HCT116 (cell line): ENCODE results near the gene SAMD15. TPM values are rescaled to one million over a fixed set of nuclear protein-coding genes. Genes with fewer than 3 reads are reported as not detected.
A peak's percentile ranks its signal among the peaks of the same experiment; 100 is the strongest.
"Not testable (repeated sequence)": the region's sequence is repeated elsewhere in the genome, so short reads cannot be mapped to it uniquely, and the experiment has no call there.

Experiments used
- ATAC-seq: fragments of 200-7000 bp; cut with Tn5 transposase; 2 replicates; pipeline ENCODE4 v1.9.1; 2020; ENCODE audit warnings: mild to moderate bottlenecking, moderate library complexity
- BruUV-seq: library from RNA; stranded (reverse); fragments of 400-500 nt; replicated peaks from 2 replicates; lab custom pipeline; 2021; lab: Mats Ljungman, UMichigan
- CTCF ChIA-PET: fragments of 300-600 bp; sonication (Branson Sonifier 250); formaldehyde crosslinking; loops from one replicate; lab custom pipeline; 2021; ENCODE audit warnings: antibody characterized with exemption; lab: Charles Lee
- POLR2A ChIA-PET: fragments of 300-600, 350-600 bp; sonication (Branson Sonifier 250); formaldehyde crosslinking; loops from one replicate; lab custom pipeline; 2021; ENCODE audit warnings: antibody characterized with exemption; lab: Charles Lee
- RAD21 ChIA-PET, 2 experiments: fragments of 300-600 bp; sonication (Branson Sonifier 250); formaldehyde crosslinking; loops; one replicate each; lab custom pipeline; 2023; ENCODE audit warnings: low total read pairs in 2 of 2; ENCODE audit not compliant: uncharacterized antibody in 2 of 2, unreplicated experiment in 2 of 2, low non-redundant PET in 1 of 2; lab: Charles Lee
- DNase-seq: peaks from one replicate; pipeline ENCODE4 v3.0.0-alpha.2; 2010; ENCODE audit warnings: low read depth, low spot score
- H2AFZ ChIP-seq: fragments of 200-600 bp; shearing (Covaris generic), sonication (generic); 2 replicates; pipeline ENCODE4 v1.6.1; 2017; ENCODE audit warnings: low read depth, mixed run types, mixed read lengths, antibody characterized with exemption, low read length; ENCODE audit not compliant: poor library complexity, severe bottlenecking
- H3K27ac ChIP-seq: 2 replicates; pipeline ENCODE4 v1.5.1; 2012; ENCODE audit warnings: low read depth, low read length
- H3K27me3 ChIP-seq: fragments of 200-600 bp; sonication (generic); 2 replicates; pipeline ENCODE4 v1.6.1; 2016; ENCODE audit warnings: mixed run types, low read length, mixed read lengths; ENCODE audit not compliant: insufficient read depth
- H3K36me3 ChIP-seq, 2 experiments: fragments of 200-500 bp in 1 of 2; fragments of 200-600 bp in 1 of 2; sonication (Bioruptor generic) in 1 of 2; sonication (generic) in 1 of 2; 2 replicates each; pipeline versions ENCODE4 v1.5.1 to v1.6.1; 2014 to 2016; ENCODE audit warnings: low read length in 2 of 2, inconsistent platforms in 1 of 2, mixed read lengths in 1 of 2, mixed run types in 1 of 2; ENCODE audit not compliant: insufficient read depth in 2 of 2, control insufficient read depth in 1 of 2
- H3K4me1 ChIP-seq, 2 experiments: fragments of 200-600 bp in 1 of 2; sonication (generic) in 1 of 2; 2 replicates each; pipeline versions ENCODE4 v1.5.1 to v1.6.1; 2012 to 2017; ENCODE audit warnings: low read length in 2 of 2, inconsistent platforms in 1 of 2, mild to moderate bottlenecking in 1 of 2, mixed read lengths in 1 of 2, mixed run types in 1 of 2, moderate library complexity in 1 of 2; ENCODE audit not compliant: insufficient read depth in 2 of 2, control insufficient read depth in 1 of 2
- H3K4me2 ChIP-seq: fragments of 200-600 bp; sonication (generic); 2 replicates; pipeline ENCODE4 v1.6.1; 2017; ENCODE audit warnings: mixed run types, low read length, mixed read lengths
- H3K4me3 ChIP-seq, 2 experiments: fragments of 200-600 bp in 1 of 2; sonication (generic) in 1 of 2; replicated peaks in 1 of 2; 2 replicates each; pipeline ENCODE4 v1.5.1; 2011 to 2016; ENCODE audit warnings: low read length in 2 of 2, control low read depth in 1 of 2, low read depth in 1 of 2, mild to moderate bottlenecking in 1 of 2, mixed read lengths in 1 of 2, mixed run types in 1 of 2
- H3K79me2 ChIP-seq: fragments of 200-600 bp; sonication (generic); 2 replicates; pipeline ENCODE4 v1.6.1; 2017; ENCODE audit warnings: mild to moderate bottlenecking, mixed run types, low read length, moderate library complexity, mixed read lengths; ENCODE audit not compliant: insufficient read depth
- H3K9ac ChIP-seq: fragments of 200-600 bp; sonication (generic); 2 replicates; pipeline ENCODE4 v1.6.1; 2016; ENCODE audit warnings: low read length, mixed read lengths
- H3K9me2 ChIP-seq: fragments of 200-600 bp; sonication (generic), shearing (Covaris generic); 2 replicates; pipeline ENCODE4 v1.6.1; 2017; ENCODE audit warnings: mixed run types, mild to moderate bottlenecking, moderate library complexity; ENCODE audit not compliant: insufficient read depth
- H3K9me3 ChIP-seq, 2 experiments: fragments of 200-500 bp in 1 of 2; fragments of 200-600 bp in 1 of 2; sonication (Bioruptor generic) in 1 of 2; sonication (generic) in 1 of 2; 2 replicates each; pipeline ENCODE4 v1.6.1; 2014 to 2017; ENCODE audit warnings: low read length in 2 of 2, mixed read lengths in 2 of 2, inconsistent platforms in 1 of 2, low read depth in 1 of 2, mild to moderate bottlenecking in 1 of 2, mixed run types in 1 of 2, moderate library complexity in 1 of 2; ENCODE audit not compliant: control insufficient read depth in 1 of 2, insufficient read depth in 1 of 2
- H4K20me1 ChIP-seq: fragments of 200-600 bp; sonication (generic), shearing (Covaris generic); 2 replicates; pipeline ENCODE4 v1.6.1; 2017; ENCODE audit warnings: mixed run types, mild to moderate bottlenecking, moderate library complexity; ENCODE audit not compliant: insufficient read depth
- ELF1 ChIP-seq: IDR thresholded peaks from 2 replicates; pipeline ENCODE4 v1.6.1; 2012; ENCODE audit warnings: low read depth, borderline replicate concordance
- EZH2phosphoT487 ChIP-seq: fragments of 200-600 bp; IDR thresholded peaks from 2 replicates; pipeline ENCODE4 v1.6.1; 2018; ENCODE audit warnings: antibody characterized with exemption, borderline replicate concordance
- FOSL1 ChIP-seq: IDR thresholded peaks from 2 replicates; pipeline ENCODE4 v1.6.1; 2012; ENCODE audit warnings: low read depth
- RAD21 ChIP-seq: IDR thresholded peaks from 2 replicates; pipeline ENCODE4 v1.6.1; 2012; ENCODE audit warnings: low read depth, mild to moderate bottlenecking
- SRF ChIP-seq: IDR thresholded peaks from 2 replicates; pipeline ENCODE4 v1.6.1; 2012; ENCODE audit warnings: low read depth
- TCF7L2 ChIP-seq: IDR thresholded peaks from 2 replicates; pipeline ENCODE4 v1.7.0; 2011; ENCODE audit warnings: borderline replicate concordance, inconsistent platforms; ENCODE audit not compliant: insufficient read depth, insufficient read length; ENCODE audit errors: extremely low read depth
- YY1 ChIP-seq: IDR thresholded peaks from 2 replicates; pipeline ENCODE4 v1.6.1; 2011; ENCODE audit warnings: low read length, low read depth, moderate library complexity, mild to moderate bottlenecking; ENCODE audit not compliant: insufficient replicate concordance; ENCODE audit errors: extremely low read depth
- ZFX ChIP-seq: fragments of 450-650 bp; IDR thresholded peaks from 2 replicates; pipeline ENCODE4 v1.6.1; 2017
- intact Hi-C: fragments of 100-400 bp; cut with micrococcal nuclease; formaldehyde crosslinking; loops from 2 replicates; pipeline ENCODE4 v1.10.0; 2022
- total RNA-seq: library from RNA; stranded (reverse); gene quantifications from one replicate; pipeline ENCODE4 v1.2.1, GENCODE V29; 2021; ENCODE audit not compliant: unreplicated experiment
- TF ChIP-seq, protein P1 (sequence below): IDR thresholded peaks from 2 replicates; pipeline ENCODE4 v1.6.1; 2011; ENCODE audit warnings: mild to moderate bottlenecking, low read length, moderate library complexity; ENCODE audit not compliant: insufficient replicate concordance; ENCODE audit errors: extremely low read depth

SAMD15 gene
- total RNA-seq, 1 experiment from 2014 or later, result 1.9 TPM

DNA sequence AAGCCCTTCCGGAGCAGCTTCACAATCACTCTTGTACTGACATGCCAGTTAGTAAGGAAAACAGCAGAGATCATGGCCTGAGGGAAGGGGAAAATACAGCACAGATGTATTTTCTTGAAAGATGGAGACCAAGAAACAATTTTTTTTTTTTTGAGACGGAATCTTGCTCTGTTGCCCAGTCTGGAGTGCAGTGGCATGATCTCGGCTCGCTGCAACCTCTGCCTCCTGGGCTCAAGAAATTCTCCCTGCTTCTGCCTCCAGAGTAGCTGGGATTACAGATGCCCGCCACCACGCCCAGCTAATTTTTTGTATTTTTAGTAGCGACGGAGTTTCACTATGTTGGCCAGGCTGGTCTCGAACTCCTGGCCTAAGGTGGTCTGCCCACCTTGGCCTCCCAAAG lies 39.9 kb upstream of the SAMD15 start:
- H3K36me3 ChIP-seq, result peaks cover 0 to 10% of the 10 kb centered on the region in 2 experiments; a peak in 1 of 4 replicates
- H3K4me3 ChIP-seq, BruUV-seq, H3K4me2 ChIP-seq, CTCF ChIA-PET, H3K9me2 ChIP-seq, RAD21 ChIA-PET, ATAC-seq, H3K79me2 ChIP-seq, H3K27ac ChIP-seq, DNase-seq, H3K9me3 ChIP-seq, POLR2A ChIA-PET, H3K27me3 ChIP-seq, H3K4me1 ChIP-seq, intact Hi-C loops, H4K20me1 ChIP-seq, H2AFZ ChIP-seq, H3K9ac ChIP-seq: not testable (repeated sequence)

GRCh38 chr14:77337880-77338279 lies 39.3 kb upstream of the SAMD15 start:
- H4K20me1 ChIP-seq, result no peaks in the 10 kb centered on the region
- POLR2A ChIA-PET, result no interaction called here
- no peaks in the 10 kb centered on the region for H3K4me1 ChIP-seq
- intact Hi-C loops, result no loop called here
- BruUV-seq, result TSS peak; percentile 15
- H3K4me2 ChIP-seq, result no peak overlapping the region
- ATAC-seq (no peak), DNase-seq (no peak)
- CTCF ChIA-PET, result no interaction called here
- no peak overlapping the region for H3K9ac ChIP-seq
- TF ChIP-seq ZFX (no peak), RAD21 (no peak), FOSL1 (no peak), SRF (no peak), YY1 (no peak), ELF1 (no peak), TCF7L2 (no peak), EZH2phosphoT487 (no peak)
- TF ChIP-seq, protein P1, sequence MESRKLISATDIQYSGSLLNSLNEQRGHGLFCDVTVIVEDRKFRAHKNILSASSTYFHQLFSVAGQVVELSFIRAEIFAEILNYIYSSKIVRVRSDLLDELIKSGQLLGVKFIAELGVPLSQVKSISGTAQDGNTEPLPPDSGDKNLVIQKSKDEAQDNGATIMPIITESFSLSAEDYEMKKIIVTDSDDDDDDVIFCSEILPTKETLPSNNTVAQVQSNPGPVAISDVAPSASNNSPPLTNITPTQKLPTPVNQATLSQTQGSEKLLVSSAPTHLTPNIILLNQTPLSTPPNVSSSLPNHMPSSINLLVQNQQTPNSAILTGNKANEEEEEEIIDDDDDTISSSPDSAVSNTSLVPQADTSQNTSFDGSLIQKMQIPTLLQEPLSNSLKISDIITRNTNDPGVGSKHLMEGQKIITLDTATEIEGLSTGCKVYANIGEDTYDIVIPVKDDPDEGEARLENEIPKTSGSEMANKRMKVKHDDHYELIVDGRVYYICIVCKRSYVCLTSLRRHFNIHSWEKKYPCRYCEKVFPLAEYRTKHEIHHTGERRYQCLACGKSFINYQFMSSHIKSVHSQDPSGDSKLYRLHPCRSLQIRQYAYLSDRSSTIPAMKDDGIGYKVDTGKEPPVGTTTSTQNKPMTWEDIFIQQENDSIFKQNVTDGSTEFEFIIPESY, result no peak
- no peaks in the 10 kb centered on the region for H3K27me3 ChIP-seq
- H2AFZ ChIP-seq, result no peak overlapping the region
- RAD21 ChIA-PET, result no interaction called here
- no peaks in the 10 kb centered on the region for H3K9me2 ChIP-seq
- no peaks in the 10 kb centered on the region for H3K79me2 ChIP-seq
- H3K36me3 ChIP-seq, result peaks cover 0 to 10% of the 10 kb centered on the region in 2 experiments; a peak in 1 of 4 replicates
- H3K9me3 ChIP-seq, result no peaks in the 10 kb centered on the region
- no peak overlapping the region for H3K4me3 ChIP-seq
- no peak overlapping the region for H3K27ac ChIP-seq
